Choroid plexus epithelial cell (primary cell): Measurements from ENCODE around the gene MYCL.
A peak's percentile ranks its signal among the peaks of the same experiment; 100 is the strongest.

Source experiments
- DNase-seq: peaks from one replicate; pipeline ENCODE4 v3.0.0-alpha.2; 2010; ENCODE audit warnings: low read depth
- H3K4me3 ChIP-seq: 2 replicates; pipeline ENCODE4 v1.5.1; 2011; ENCODE audit warnings: low read depth, mild to moderate bottlenecking, control low read depth, low read length, moderate library complexity
- CTCF ChIP-seq: conservative IDR thresholded peaks from 2 replicates; pipeline ENCODE4 v1.5.1; 2011; ENCODE audit warnings: low read depth, mild to moderate bottlenecking, control low read depth, inconsistent platforms, low read length, moderate library complexity

Gene MYCL

GRCh38 chr1:39901464-39901713 is 328 bp downstream of the MYCL start:
- DNase-seq: no peak
- H3K4me3 ChIP-seq: peak overlapping the region; percentile 60
- no peak for TF ChIP-seq CTCF

GRCh38 chr1:39900662-39901463 is 854 bp downstream of the MYCL start:
- no peak for TF ChIP-seq CTCF
- DNase-seq: no peak
- H3K4me3 ChIP-seq: peak overlapping the region; percentile 60

GRCh38 chr1:39899611-39900538 is 1.8 kb downstream of the MYCL start:
- TF ChIP-seq CTCF: no peak
- no peak overlapping the region for H3K4me3 ChIP-seq
- DNase-seq: no peak

- TF ChIP-seq CTCF: no peak
- no peak overlapping the region for H3K4me3 ChIP-seq
- DNase-seq: peak; percentile 79
These were observed 2.8 kb downstream of the MYCL start for GRCh38 chr1:39898648-39899603.

GRCh38 chr1:39898191-39898590 is 3.5 kb downstream of the MYCL start:
- H3K4me3 ChIP-seq: no peak overlapping the region
- no peak for TF ChIP-seq CTCF
- DNase-seq: no peak

GRCh38 chr1:39896909-39897685 is 4.6 kb downstream of the MYCL start:
- H3K4me3 ChIP-seq: no peak overlapping the region
- peak; percentile 80 for DNase-seq
- TF ChIP-seq CTCF: peak; percentile 7
